H1 (cell line): ENCODE measurements around the gene ZBTB44.
"Not testable (repeated sequence)": the region's sequence is repeated elsewhere in the genome, so short reads cannot be mapped to it uniquely, and the experiment has no call there.

Experiments
- CTCF ChIP-seq, 3 experiments: IDR thresholded peaks; 1 replicate in 2 of 3; 2 replicates in 1 of 3; pipeline versions ENCODE4 v1.5.1 to v1.6.1; 2011; ENCODE audit warnings: low read length in 3 of 3, mild to moderate bottlenecking in 3 of 3, inconsistent platforms in 2 of 3, low read depth in 1 of 3, moderate library complexity in 1 of 3; ENCODE audit not compliant: insufficient read depth in 1 of 3; ENCODE audit errors: control extremely low read depth in 1 of 3
- EP300 ChIP-seq, 2 experiments: IDR thresholded peaks; 1 replicate in 1 of 2; 2 replicates in 1 of 2; pipeline ENCODE4 v1.6.1; 2011 to 2012; ENCODE audit warnings: low read depth in 2 of 2, low read length in 2 of 2, mild to moderate bottlenecking in 2 of 2, borderline replicate concordance in 1 of 2, inconsistent platforms in 1 of 2, moderate library complexity in 1 of 2
- EZH2 ChIP-seq: fragments of 200-600 bp; sonication (generic); IDR thresholded peaks from 2 replicates; pipeline ENCODE4 v1.7.1; 2012; ENCODE audit warnings: low read depth, mild to moderate bottlenecking, moderate library complexity, low read length, inconsistent platforms; ENCODE audit not compliant: severe bottlenecking
- HDAC2 ChIP-seq, 2 experiments: fragments of 300-600 bp in 1 of 2; sonication (generic) in 1 of 2; IDR thresholded peaks; 2 replicates each; pipeline ENCODE4 v1.6.1; 2011 to 2012; ENCODE audit warnings: low read depth in 2 of 2, low read length in 2 of 2, mild to moderate bottlenecking in 2 of 2, moderate library complexity in 2 of 2, borderline replicate concordance in 1 of 2, inconsistent platforms in 1 of 2
- JUN ChIP-seq: IDR thresholded peaks from 2 replicates; pipeline ENCODE4 v1.6.1; 2011; ENCODE audit warnings: low read depth, mild to moderate bottlenecking, improper control_type of control experiment, low read length
- JUND ChIP-seq: IDR thresholded peaks from 2 replicates; pipeline ENCODE4 v1.6.1; 2011; ENCODE audit warnings: mild to moderate bottlenecking, improper control_type of control experiment, low read length
- KDM1A ChIP-seq: fragments of 200-600, 300-600 bp; sonication (generic); IDR thresholded peaks from 2 replicates; pipeline ENCODE4 v1.7.1; 2016; ENCODE audit warnings: mild to moderate bottlenecking, low read length, borderline replicate concordance
- POLR2A ChIP-seq, 2 experiments: IDR thresholded peaks; 1 replicate in 1 of 2; 2 replicates in 1 of 2; pipeline ENCODE4 v1.6.1; 2011; ENCODE audit warnings: low read depth in 2 of 2, low read length in 2 of 2, mild to moderate bottlenecking in 2 of 2; ENCODE audit errors: control extremely low read depth in 1 of 2
- RBBP5 ChIP-seq: IDR thresholded peaks from 2 replicates; pipeline ENCODE4 v1.7.1; 2012; ENCODE audit warnings: low read depth, mild to moderate bottlenecking, inconsistent platforms, low read length, moderate library complexity, borderline replicate concordance
- SP4 ChIP-seq: IDR thresholded peaks from 2 replicates; pipeline ENCODE4 v1.6.1; 2012; ENCODE audit warnings: low read length, inconsistent platforms
- YY1 ChIP-seq: IDR thresholded peaks from 2 replicates; pipeline ENCODE4 v1.6.1; 2011; ENCODE audit warnings: low read depth, mild to moderate bottlenecking, low read length
- TF ChIP-seq, protein P1 (sequence below): IDR thresholded peaks from 2 replicates; pipeline ENCODE4 v1.6.1; 2012; ENCODE audit warnings: inconsistent platforms

DNA sequence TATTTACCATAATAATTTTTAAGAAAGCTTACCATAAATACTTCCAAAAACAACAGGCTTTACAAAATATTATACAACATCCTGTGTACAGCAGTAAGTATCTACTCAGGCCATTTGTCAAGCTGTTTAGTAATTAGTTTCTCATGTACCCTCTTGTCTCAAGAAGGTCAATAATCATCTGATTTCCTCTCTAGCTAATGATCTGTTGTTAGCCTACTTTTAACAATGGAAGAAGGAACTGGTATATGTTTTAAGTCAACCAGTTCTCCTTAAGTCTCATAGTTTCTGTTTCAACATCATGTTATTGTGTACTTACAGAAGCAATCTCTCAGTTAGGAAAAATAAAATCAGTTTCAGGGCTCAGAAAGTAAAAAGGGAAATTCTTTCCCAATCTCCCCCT lies 81.2 kb downstream of the ZBTB44 start:
- TF ChIP-seq, protein P1, sequence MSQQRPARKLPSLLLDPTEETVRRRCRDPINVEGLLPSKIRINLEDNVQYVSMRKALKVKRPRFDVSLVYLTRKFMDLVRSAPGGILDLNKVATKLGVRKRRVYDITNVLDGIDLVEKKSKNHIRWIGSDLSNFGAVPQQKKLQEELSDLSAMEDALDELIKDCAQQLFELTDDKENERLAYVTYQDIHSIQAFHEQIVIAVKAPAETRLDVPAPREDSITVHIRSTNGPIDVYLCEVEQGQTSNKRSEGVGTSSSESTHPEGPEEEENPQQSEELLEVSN: not testable (repeated sequence)
- TF ChIP-seq JUND; EZH2; CTCF (IDR thresholded peaks at IDR 0.05; ENCODE audit: control extremely low read depth in 1 of 3, insufficient read depth in 1 of 3, low read depth in 1 of 3, low read length in 3 of 3); EP300 (IDR thresholded peaks at IDR 0.05; ENCODE audit: borderline replicate concordance in 1 of 2, low read depth in 2 of 2, low read length in 2 of 2); HDAC2 (IDR thresholded peaks at IDR 0.05; ENCODE audit: borderline replicate concordance in 1 of 2, low read depth in 2 of 2, low read length in 2 of 2); JUN; YY1; SP4; KDM1A; RBBP5; POLR2A (IDR thresholded peaks at IDR 0.05; ENCODE audit: control extremely low read depth in 1 of 2, low read depth in 2 of 2, low read length in 2 of 2): not testable (repeated sequence)
